Measurements from ENCODE around the gene CIP2A. TPM values are rescaled to one million over a fixed set of nuclear protein-coding genes. Genes with fewer than 3 reads are reported as not detected.

The CIP2A gene
- total RNA-seq, 1 experiment from 2014 or later: 26.9 TPM

DNA sequence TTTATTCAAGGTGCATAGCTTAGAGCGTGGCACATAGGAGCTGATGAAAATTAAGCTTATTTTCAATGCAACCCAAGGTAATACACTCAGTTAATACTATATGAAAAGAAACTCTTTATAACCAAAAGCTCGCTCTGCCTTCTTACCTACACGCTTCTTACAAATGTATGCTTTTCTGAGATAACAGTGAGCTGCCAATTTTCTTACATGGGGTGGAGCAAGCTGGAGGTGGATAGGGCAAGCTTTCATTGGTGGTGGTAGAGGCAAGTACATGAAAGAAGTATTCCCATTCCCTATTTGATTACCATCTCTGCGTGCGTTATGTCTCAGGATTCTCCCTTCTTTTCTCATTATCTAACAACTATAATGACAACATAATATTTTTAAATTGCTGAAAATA lies 9.1 kb upstream of the CIP2A start:
- ChIA-PET POLR2A (no interaction called here), CTCF (no interaction called here)
- no peak overlapping the region for H3K4me3 ChIP-seq (ENCODE audit: low read depth, low read length)
- Mint-ChIP-seq H3K4me1 (ENCODE audit: low read depth, unreplicated experiment) (peaks cover 8% of the 10 kb centered on the region), H3K9me3 (ENCODE audit: unreplicated experiment) (no peaks in the 10 kb centered on the region), H3K27ac (ENCODE audit: unreplicated experiment) (no peak overlapping the region), H3K27me3 (ENCODE audit: insufficient read depth, unreplicated experiment) (no peaks in the 10 kb centered on the region), H3K36me3 (ENCODE audit: insufficient read depth, unreplicated experiment) (no peaks in the 10 kb centered on the region), H3K4me3 (ENCODE audit: unreplicated experiment) (no peak overlapping the region)
- H3K9me3 ChIP-seq: no peaks in the 10 kb centered on the region
- H3K36me3 ChIP-seq (ENCODE audit: control insufficient read depth, insufficient read depth, low read length): no peaks in the 10 kb centered on the region
- peaks cover 13% of the 10 kb centered on the region for H3K4me1 ChIP-seq
- no TSS peak for BruUV-seq (replicated peaks)
- no peaks in the 10 kb centered on the region for H3K27me3 ChIP-seq (replicated peaks; ENCODE audit: control insufficient read depth, insufficient read depth, low read length)
- intact Hi-C loops (cut with micrococcal nuclease; ENCODE audit: unreplicated experiment): no loop called here
- DNase-seq: no peak
- no peak for TF ChIP-seq CTCF (IDR thresholded peaks at IDR 0.05; ENCODE audit: insufficient read depth in 1 of 2, low read depth in 1 of 2, low read length in 1 of 2, severe bottlenecking in 1 of 2, unreplicated experiment in 1 of 2)

GRCh38 chr3:108595321-108595720 lies 6.1 kb upstream of the CIP2A start:
- no peaks in the 10 kb centered on the region for H3K36me3 Mint-ChIP-seq (ENCODE audit: insufficient read depth, unreplicated experiment)
- no peaks in the 10 kb centered on the region for H3K27me3 Mint-ChIP-seq (ENCODE audit: insufficient read depth, unreplicated experiment)

GRCh38 chr3:108590460-108590859 lies 1.2 kb upstream of the CIP2A start:
- peaks cover 11% of the 10 kb centered on the region for H3K36me3 Mint-ChIP-seq (ENCODE audit: insufficient read depth, unreplicated experiment)
- intact Hi-C loops (cut with micrococcal nuclease; ENCODE audit: unreplicated experiment): no loop called here
- H3K36me3 ChIP-seq (ENCODE audit: control insufficient read depth, insufficient read depth, low read length): no peaks in the 10 kb centered on the region
- H3K4me3 ChIP-seq (ENCODE audit: low read depth, low read length): peak overlapping the region; percentile 95
- no TSS peak for BruUV-seq (replicated peaks)
- H3K4me1 ChIP-seq: no peaks in the 10 kb centered on the region
- H3K27ac Mint-ChIP-seq (ENCODE audit: unreplicated experiment): peak overlapping the region; percentile 98
- peak overlapping the region; percentile 88 for H3K4me3 Mint-ChIP-seq (ENCODE audit: unreplicated experiment)
- peaks cover 8% of the 10 kb centered on the region for H3K4me1 Mint-ChIP-seq (ENCODE audit: low read depth, unreplicated experiment)
- ChIA-PET POLR2A (interaction anchor here (1.2 kb wide), 1 partner anchor 38 kb away, joined by 4 read pairs; no protein-coding TSS in a partner anchor), CTCF (no interaction called here)
- H3K27me3 Mint-ChIP-seq (ENCODE audit: insufficient read depth, unreplicated experiment): no peaks in the 10 kb centered on the region
- DNase-seq: no peak
- H3K27me3 ChIP-seq (replicated peaks; ENCODE audit: control insufficient read depth, insufficient read depth, low read length): no peaks in the 10 kb centered on the region
- H3K9me3 Mint-ChIP-seq (ENCODE audit: unreplicated experiment): no peaks in the 10 kb centered on the region
- H3K9me3 ChIP-seq: no peaks in the 10 kb centered on the region
- no peak for TF ChIP-seq CTCF (IDR thresholded peaks at IDR 0.05; ENCODE audit: insufficient read depth in 1 of 2, low read depth in 1 of 2, low read length in 1 of 2, severe bottlenecking in 1 of 2, unreplicated experiment in 1 of 2)

More at GRCh38 chr3:108595321-108595720, 6.1 kb upstream of the CIP2A start:
- BruUV-seq (replicated peaks): no TSS peak
- no peak for TF ChIP-seq CTCF (IDR thresholded peaks at IDR 0.05; ENCODE audit: insufficient read depth in 1 of 2, low read depth in 1 of 2, low read length in 1 of 2, severe bottlenecking in 1 of 2, unreplicated experiment in 1 of 2)
- Histone ChIP-seq H3K4me1 (no peaks in the 10 kb centered on the region), H3K4me3 (ENCODE audit: low read depth, low read length) (no peak overlapping the region), H3K27me3 (replicated peaks; ENCODE audit: control insufficient read depth, insufficient read depth, low read length) (no peaks in the 10 kb centered on the region), H3K36me3 (ENCODE audit: control insufficient read depth, insufficient read depth, low read length) (no peaks in the 10 kb centered on the region), H3K9me3 (no peaks in the 10 kb centered on the region)
- H3K27ac Mint-ChIP-seq (ENCODE audit: unreplicated experiment): no peak overlapping the region
- intact Hi-C loops (cut with micrococcal nuclease; ENCODE audit: unreplicated experiment): no loop called here
- POLR2A ChIA-PET: no interaction called here
- no peak overlapping the region for H3K4me3 Mint-ChIP-seq (ENCODE audit: unreplicated experiment)
- CTCF ChIA-PET: no interaction called here
- peaks cover 8% of the 10 kb centered on the region for H3K4me1 Mint-ChIP-seq (ENCODE audit: low read depth, unreplicated experiment)
- no peak for DNase-seq
- no peaks in the 10 kb centered on the region for H3K9me3 Mint-ChIP-seq (ENCODE audit: unreplicated experiment)

Measured in Caco-2 (cell line).